SHP77 (cell line): ENCODE results near the gene OPA3.
"Not testable (repeated sequence)": the region's sequence is repeated elsewhere in the genome, so short reads cannot be mapped to it uniquely, and the experiment has no call there.

Experiments
- DNase-seq, 2 experiments: peaks; one replicate each; lab custom pipeline; 2025; lab: John Stamatoyannopoulos, UW

The OPA3 gene

DNA sequence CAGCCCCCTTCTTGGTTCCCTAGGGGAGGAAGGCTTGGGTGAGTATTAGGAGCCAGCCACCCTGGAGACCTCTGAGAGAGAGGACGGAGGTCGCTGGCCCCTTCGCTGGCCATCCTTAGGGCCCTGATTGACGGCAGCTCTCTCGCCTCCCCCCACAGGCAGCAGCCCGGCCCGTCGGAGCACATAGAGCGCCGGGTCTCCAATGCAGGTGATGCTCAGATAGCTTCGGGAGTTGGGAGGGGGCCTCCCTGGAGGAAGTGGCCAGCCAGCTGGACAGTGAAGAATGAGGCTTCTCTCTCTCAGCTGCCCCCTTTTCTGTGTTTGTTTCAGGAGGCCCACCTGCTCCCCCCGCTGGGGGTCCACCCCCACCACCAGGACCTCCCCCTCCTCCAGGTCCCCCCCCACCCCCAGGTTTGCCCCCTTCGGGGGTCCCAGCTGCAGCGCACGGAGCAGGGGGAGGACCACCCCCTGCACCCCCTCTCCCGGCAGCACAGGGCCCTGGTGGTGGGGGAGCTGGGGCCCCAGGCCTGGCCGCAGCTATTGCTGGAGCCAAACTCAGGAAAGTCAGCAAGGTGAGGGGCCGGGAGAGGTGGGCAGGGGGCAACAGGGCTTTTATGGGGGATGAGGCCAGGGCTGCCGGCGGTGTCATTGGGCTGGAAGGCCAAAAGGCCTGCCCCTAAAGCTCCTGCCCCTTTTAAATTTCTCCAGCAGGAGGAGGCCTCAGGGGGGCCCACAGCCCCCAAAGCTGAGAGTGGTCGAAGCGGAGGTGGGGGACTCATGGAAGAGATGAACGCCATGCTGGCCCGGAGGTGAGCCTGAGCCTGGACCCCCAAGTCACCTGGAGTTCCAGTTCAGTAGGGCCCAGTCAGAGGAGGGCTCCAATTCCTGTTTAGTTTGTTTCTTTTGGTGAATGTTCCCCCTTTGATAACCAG lies 62.3 kb downstream of the OPA3 start:
- no peak for DNase-seq

DNA sequence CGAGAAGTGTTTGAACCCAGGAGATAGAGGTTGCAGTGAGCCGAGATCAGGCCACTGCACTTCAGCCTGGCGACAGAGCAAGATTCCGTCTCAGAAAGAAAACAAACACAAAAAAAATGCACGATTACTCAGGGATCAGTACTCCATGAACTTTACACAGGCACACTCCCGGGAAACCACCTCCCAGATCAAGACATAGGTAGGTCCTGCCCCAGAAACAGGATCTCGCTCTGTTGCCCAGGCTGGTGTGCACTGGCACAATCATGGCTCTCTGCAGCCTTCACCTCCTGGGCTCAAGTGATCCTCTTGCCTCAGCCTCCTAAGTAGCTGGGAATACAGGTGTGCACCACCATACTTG lies 66.2 kb downstream of the OPA3 start:
- no peak for DNase-seq

DNA sequence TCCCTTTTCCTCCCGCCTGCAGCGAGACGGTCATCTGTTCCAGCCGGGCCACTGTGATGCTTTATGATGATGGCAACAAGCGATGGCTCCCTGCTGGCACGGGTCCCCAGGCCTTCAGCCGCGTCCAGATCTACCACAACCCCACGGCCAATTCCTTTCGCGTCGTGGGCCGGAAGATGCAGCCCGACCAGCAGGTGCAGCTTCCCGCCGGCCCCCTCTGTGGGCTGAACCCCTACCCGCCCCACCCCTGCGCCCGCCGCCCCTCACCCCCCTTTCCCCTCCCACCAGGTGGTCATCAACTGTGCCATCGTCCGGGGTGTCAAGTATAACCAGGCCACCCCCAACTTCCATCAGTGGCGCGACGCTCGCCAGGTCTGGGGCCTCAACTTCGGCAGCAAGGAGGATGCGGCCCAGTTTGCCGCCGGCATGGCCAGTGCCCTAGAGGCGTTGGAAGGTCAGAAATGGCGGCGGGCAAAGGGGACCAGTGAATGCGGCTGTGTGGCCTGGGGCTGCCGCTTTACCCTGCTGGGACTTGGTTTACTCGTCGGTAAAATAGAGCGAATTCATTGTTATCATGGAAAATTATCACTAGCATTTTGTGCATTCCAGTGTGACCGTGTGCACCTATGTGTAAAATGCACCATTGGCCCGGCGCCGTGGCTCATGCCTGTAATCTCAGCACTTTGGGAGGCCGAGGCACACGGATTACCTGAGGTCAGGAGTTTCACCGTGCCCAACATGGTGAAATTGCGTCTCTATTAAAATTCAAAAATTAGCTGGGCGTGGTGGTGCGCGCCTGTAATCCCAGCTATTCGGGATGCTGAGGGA lies 66.7 kb downstream of the OPA3 start:
- DNase-seq: no peak

DNA sequence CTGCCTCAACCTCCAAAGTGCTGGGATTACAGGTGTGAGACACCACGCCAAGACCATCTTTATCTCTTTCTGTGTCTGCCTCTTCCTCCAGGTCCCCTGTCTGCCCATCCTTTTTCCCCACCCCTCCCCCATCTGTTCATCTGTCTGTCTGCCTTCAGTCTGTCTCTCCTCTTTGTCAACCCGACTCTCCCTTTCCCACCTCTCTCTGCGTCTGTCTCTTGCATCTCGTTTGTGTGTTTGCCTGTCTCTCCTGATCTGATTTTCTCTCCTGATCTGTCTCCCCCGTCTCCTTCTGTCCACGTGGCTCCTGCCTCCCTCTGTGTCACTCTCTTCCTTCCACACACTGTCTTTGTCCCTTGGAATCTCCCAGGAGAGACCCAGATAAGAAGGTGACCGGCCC lies 67.4 kb downstream of the OPA3 start:
- DNase-seq: no peak

DNA sequence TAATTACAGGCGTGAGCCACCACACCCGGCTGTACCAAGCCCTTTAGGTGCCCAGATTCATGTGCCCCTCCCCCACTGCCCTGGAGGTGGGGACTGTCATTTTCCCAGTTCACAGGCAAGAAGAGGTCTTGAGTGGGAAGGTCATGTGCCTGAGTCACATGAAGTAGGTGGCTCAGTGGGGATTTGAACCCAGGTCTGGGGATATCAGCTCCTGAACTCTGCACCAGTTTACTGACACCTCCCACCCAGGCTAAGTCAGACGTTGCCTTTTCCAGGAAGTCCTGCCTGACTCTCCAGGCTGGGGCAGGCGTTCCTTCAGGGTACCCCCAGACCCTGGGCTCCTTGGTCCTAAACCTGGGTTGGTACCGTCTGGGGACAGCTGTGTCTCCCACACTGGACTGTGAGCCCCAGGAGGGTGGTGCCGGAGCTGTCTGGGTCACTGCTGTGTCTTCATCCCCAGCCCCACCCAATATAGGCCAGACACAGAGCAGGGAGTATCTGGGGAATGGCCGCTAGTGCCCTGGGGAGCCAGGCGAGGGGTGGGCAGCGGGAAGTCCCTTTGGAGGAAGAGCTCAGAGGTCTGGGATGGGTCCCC lies 68.7 kb downstream of the OPA3 start:
- no peak for DNase-seq

DNA sequence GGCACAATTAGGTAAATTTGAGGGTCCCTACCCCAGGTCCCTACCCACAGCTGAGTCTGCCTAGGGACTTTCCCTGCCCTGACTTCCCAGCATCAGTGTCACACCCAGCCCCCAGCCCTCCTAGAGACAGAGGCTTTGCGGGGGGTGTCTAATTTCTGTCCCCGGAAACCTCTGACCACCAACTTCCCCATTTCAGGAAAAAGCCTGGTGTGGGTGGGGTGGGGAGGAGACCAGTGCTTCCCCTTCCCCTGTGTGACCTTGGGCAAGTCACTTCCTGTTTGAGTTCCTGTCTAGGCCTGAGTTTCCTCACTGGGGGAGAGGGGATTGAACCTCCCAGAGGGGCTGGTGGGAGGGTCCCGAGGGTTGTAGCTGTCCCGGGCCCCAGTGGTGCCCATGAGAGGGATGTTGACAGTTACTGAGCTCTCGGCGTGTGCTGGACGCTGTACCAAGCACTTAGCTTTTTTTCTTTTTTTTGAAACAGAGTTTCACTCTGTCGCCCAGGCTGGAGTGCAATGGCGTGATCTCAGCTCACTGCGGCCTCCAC lies 69.4 kb downstream of the OPA3 start:
- DNase-seq: no peak

DNA sequence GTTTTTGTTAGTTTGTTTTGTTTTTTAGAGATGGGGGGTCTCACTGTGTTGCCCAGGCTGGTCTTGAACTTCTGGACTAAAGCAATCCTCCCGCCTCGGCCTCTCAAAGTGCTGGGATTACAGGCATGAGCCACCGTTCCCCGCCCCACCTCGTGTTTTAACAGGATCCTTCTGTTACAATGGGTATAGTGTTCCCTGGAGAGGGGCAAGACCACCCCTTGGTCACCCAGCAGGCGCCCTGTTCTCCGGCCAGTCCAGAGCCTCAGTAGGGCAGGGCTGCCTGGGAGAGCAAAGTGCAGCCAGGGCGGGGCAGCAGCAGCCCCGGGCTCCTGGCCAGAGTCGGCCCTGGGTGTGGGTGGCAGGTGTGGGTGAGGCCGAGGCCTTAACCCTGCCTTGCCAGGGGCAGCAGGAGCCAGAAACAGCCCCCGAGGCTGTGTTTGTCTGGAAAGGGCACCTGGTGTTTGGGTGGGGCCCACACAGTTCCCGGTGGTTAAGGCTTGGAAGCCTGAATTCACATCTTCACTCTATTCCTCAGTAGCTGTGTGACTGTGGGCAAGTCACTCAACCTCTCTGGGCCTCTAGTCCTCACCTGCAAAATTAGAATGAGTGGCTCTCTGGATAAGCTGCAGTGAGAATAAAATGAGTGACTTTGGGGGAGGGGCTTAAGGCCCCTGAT lies 70.1 kb downstream of the OPA3 start:
- no peak for DNase-seq

DNA sequence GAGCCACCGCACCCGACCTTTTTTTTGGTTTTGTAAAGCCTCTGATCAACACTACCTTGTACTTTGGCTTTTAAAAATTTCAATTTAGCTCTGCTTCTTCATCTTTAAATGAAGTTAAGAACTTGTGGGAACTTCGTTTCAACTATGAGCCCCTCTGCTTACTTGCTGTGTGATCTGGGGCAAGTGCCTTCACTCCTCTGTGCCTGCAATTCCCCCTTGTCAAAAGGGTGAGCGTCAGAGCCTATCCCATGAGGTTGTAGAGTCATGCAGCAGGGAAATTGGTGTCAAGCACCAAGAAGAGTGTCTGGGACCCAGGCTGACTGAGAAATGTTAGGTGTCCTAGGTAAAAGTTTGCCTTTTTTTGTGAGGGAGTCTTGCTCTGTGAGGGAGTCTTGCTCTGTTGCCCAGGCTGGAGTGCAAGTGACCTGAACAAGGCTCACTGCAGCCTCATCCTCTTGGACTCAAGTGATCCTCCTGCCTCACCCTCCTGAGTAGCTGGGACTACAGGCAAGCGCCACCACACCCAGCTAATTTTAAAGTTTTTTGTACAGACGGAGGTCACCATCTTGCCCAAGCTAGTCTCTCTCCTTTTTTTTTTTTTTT lies 71.6 kb downstream of the OPA3 start:
- DNase-seq: no peak

DNA sequence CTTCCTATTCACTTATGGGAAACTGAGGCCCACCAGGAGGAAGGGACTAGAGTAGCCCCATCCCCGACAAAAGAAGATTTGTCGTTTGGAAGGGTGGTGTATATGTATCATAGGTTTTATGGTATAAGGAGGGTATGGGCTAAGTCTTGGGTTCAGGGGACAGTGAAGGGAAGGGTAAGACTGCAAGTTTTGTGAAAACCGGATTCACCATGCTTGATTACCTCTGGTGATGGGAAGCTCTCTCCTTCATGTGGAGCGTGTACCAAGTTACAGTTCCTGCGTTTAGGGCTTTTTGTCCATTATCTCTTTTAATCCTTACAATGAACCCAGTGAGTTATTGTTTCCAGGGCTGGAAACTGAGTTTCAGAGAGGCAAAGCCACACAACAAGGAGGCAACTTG lies 73.5 kb downstream of the OPA3 start:
- DNase-seq: no peak

DNA sequence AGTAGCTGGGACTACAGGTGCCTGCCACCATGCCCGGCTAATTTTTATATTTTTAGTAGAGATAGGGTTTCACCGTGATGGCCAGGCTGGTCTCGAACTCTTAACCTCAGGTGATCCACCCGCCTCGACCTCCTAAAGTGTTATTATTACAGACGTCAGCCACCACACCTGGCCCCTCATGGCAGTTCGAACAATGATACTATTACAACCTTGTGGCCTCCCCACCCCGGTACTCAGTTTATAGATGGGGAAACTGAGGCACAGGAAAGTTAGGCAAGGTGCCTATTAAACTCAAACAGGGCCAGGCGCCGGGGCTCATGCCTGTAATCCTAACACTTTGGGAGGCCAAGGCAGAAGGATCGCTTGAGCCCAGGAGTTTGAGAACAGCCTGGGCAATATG lies 74.2 kb downstream of the OPA3 start:
- DNase-seq: not testable (repeated sequence)

DNA sequence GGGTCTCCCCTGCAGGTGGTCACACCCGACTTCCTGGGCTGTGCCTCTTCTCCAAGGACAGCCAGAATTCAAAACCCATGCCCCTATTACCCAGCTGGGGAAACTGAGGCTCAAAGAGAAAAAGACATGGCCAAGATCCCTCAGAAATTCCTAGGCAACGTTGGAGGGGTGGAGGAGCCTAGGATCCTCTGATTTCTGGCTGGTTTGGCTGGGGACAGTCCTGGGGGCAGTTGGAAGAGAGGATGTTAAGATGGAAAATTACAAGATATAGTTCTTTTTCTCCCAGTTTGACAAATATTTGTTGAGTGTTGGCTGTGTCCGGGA lies 74.9 kb downstream of the OPA3 start:
- no peak for DNase-seq

DNA sequence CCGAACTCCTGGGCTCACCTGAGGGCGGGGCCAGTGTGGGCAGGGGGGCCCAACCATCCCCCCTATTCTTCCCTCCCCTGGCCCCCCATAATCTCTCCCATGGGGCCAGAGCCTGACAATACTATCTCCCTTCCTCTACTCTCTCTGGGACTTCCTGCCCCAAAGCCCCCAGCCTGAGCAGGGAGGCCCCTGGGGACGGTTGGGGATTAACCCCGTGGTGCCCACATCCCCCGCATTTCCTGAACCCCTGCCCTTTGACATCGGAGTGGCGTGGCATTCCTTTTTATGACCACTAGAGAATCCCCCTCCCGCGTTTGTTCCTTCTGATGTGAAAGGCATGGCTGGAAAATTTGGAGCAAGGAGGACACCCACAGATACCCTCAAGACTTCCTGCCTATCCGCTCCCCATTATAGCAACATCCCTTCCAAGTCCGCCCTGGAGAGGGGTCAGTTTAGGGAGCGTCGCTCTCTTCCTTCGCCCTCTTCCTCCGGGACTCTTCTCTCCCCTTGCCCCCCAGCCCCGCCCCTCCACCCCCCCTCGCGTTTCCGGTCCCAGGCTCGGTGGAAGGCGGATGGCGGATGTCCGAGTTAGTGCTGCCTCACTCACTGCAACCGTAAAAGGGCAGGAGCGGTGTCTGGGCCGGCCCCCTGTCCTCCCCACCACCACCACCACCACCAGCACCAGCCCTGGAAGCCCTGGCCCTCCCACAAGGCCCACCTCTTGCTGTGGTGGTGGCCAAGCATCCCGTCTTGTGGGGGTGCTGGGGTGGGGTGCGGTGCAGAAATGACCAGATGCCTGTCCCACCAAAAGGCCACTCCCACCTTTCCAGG lies 75.5 kb downstream of the OPA3 start:
- DNase-seq: peak; percentile 13 to 60

DNA sequence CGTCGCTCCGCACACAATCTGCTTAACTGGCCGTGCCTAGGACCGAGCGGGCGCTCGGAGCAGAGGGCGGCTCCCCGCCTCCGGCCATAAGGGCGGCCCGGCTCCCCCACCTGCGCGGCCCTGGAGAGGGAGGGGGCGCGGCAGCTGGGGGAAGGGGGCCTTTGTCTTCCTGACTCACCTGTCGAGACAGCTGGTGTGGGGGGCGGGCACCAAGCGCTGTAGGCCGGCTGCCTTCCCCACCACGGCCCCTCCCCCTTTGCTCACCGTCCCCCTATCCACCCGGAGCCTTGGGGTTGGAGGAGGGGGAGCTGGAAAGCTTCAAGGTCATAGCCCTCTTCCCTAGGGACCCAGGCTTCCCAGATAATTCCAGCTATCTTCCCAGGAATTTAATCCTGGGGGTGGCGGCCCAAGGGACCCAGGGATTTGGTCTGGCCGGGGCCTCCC lies 76.2 kb downstream of the OPA3 start:
- peak; percentile 32 to 63 for DNase-seq

DNA sequence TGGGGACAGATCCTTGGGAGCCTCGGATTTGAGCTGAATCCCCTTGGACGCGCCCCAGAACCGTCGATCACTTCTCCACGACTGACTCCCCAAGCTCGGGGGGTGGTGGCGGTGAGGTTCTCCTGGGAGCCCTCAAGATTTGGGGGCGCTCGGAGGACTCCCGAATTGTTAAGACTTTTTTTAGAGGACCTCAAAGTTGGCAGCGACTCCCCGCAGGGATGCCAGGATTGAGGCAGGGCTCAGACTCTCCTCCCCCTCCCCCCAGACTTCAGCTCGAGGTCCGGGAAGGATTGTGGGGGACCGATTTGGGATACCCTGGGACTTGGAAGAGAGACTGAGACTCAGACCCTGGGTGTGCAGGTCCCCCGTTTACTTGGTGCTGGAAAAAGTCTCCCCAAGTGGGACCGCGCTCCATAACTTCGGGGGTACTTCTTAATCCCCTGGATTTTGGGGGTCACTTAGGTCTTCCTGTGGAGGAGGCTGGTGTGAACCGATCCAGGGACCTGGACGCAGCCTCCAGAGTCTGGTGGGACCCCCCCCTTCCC lies 76.7 kb downstream of the OPA3 start:
- no peak for DNase-seq

DNA sequence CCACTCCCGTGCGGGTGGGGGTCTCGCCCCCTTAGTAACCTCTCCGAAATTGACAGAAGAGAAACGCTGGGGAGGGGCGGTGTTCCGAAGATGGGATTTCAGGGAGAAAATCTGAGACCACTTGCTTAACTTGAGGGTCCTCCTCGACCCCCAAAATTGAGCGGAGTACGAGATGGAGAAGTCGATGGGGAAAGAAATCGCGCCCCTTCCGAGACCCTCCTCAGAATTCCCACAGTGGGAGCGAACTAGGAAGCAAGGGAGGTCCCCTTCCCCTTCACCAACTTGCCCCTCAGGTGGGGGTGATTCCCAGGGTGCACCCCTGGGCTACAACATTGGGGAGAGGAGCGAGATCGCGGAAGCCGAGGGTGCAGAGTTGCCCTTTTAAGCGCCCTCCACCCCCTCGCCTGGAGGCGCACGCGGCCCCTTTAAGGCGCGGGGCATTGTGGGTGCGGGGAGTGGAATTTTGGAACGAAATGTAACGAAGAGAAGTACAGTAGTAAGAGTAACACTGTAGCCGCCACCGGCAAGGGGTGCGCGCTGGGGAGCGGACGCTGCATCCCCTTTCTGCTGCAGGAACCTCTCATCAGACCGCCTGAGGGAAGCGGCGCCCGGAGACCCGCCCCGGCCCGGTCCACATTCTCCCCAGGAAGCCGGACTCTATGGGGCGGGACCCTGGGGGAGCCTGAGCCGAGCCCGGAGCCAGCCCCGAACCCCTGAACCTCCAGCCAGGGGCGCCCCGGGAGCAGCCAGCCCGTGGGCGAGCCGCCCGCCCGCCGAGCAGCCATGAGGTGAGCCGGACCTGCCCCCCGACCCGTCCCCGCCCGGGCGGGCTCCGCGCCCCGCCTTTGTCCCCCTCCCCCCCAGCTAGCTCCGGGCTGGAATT lies 77.4 kb downstream of the OPA3 start, which contains the start of gene VASP:
TSS of gene VASP (plus strand) at position 491 of the 883 bp plus-strand sequence. CDS start at position 784, 293 bp downstream.
- peak; percentile 76 to 79 for DNase-seq

DNA sequence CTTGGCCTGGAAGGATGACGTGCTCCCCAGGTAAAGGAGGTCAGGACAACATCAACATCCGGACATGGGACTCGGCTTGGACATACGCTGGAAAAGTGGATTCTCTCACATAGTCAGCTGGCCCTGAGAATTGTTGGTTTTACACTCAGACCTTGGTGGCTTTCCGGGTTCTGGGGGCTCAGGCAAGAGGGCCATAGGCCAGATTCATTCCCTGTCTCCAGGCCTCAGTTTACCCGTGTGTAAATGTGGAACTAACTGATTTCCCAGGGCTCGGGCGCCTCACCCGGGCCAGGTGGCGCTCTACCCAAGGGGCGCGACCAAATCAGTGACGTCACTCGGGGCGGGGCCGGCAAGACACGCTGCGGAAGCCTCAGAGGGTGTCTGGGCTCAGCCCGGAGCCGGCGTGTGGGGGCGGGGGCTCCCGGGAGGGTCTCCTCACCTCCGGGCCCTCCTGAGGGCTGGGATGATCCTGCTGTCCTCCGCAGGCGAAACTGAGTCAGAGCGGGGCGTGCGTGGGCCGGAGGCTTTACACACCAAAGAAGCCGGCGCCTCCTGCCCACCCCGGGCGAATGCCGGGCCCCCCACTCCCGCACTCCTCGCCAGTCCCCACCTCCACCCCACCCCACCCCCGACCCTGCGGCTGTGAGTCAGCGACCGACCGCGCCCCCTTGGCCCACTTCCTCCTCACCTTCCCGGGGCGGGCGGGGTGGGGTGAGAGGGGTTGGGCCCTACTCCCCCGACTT lies 78.2 kb downstream of the OPA3 start:
- peak; percentile 77 to 93 for DNase-seq

DNA sequence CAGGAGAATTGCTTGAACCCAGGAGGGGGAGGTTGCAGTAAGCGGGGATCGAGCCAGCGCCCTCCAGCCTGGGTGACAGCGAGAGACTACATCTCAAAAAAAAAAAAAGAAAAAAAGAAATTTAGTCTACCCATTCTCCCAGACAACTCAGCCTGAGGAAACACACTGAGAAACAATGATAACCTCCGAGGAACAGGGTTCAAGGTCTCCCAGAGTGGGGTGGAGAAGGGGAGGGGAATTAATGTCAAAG lies 78.7 kb downstream of the OPA3 start:
- no peak for DNase-seq

DNA sequence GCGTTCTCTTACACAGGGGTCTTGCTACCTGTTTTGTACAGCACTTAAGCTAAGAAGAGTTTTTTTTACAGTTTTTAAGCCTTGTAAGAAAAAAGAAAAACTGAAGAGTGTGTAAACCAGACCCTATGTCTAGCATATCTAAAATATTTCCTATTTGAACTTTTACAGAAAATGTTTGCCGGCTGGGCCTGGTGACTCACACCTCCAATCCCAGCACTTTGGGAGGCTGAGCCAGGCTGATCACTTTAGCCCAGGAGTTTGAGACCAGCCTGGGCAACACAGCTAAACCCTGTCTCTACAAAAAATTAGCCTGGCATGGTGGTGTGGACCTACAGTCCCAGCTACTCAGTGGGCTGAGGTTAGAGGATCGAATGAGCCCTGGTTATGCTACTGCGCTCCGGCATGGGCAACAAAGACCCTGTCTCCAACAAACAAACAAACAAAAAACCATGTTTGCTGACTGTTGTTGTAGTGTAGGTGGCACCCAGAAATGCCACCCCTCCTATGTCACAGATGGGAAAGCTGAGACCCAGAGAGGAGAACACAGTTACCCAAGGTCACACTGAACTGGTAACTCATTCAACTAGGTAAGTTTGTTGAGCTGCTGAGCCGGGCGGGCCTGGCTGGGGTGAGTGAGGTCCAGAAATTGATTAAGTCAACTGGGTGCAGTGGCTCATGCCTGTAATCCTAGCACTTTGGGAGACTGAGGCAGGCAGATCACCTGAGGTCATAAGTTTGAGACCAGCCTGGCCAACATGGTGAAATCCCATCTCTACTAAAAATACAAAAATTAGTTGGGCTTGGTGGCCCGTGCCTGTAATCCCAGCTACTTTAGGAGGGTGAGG lies 79.2 kb downstream of the OPA3 start:
- no peak for DNase-seq
